GM19397 (cell line): Measurements from ENCODE around the gene SPATS2L.
"Not testable (repeated sequence)": the region's sequence is repeated elsewhere in the genome, so short reads cannot be mapped to it uniquely, and the experiment has no call there.

Experiments
- ATAC-seq: cut with Tn5 transposase; IDR thresholded peaks from one replicate; pipeline ENCODE4 v1.9.1; 2021; ENCODE audit warnings: mild to moderate bottlenecking, moderate library complexity; ENCODE audit not compliant: unreplicated experiment

SPATS2L gene

GRCh38 chr2:200319548-200320337 lies 13.2 kb downstream of the SPATS2L start:
- no peak for ATAC-seq

GRCh38 chr2:200320344-200320743 lies 13.9 kb downstream of the SPATS2L start:
- no peak for ATAC-seq

GRCh38 chr2:200320991-200321390 lies 14.5 kb downstream of the SPATS2L start:
- ATAC-seq: no peak

GRCh38 chr2:200321780-200322534 lies 15.5 kb downstream of the SPATS2L start:
- no peak for ATAC-seq

- no peak for ATAC-seq
Observed at GRCh38 chr2:200322607-200323006, 16.1 kb downstream of the SPATS2L start.

GRCh38 chr2:200324362-200324761 lies 17.9 kb downstream of the SPATS2L start:
- no peak for ATAC-seq

GRCh38 chr2:200329384-200329783 lies 22.9 kb downstream of the SPATS2L start:
- no peak for ATAC-seq

- no peak for ATAC-seq
Observed at GRCh38 chr2:200329798-200330197, 23.3 kb downstream of the SPATS2L start.

- no peak for ATAC-seq
Observed at GRCh38 chr2:200330351-200331060, 24.0 kb downstream of the SPATS2L start.

- no peak for ATAC-seq
Observed at GRCh38 chr2:200331061-200331400, 24.5 kb downstream of the SPATS2L start.

- no peak for ATAC-seq
Observed at GRCh38 chr2:200335657-200336056, 29.2 kb downstream of the SPATS2L start.

GRCh38 chr2:200336980-200337615 lies 30.6 kb downstream of the SPATS2L start:
- no peak for ATAC-seq

GRCh38 chr2:200337621-200338020 lies 31.1 kb downstream of the SPATS2L start:
- ATAC-seq: no peak

GRCh38 chr2:200338692-200339091 lies 32.2 kb downstream of the SPATS2L start:
- ATAC-seq: no peak

GRCh38 chr2:200340508-200341224 lies 34.2 kb downstream of the SPATS2L start:
- no peak for ATAC-seq

GRCh38 chr2:200341376-200341775 lies 34.9 kb downstream of the SPATS2L start:
- ATAC-seq: no peak

- no peak for ATAC-seq
Observed at GRCh38 chr2:200342235-200342634, 35.7 kb downstream of the SPATS2L start.

GRCh38 chr2:200342654-200343053 lies 36.2 kb downstream of the SPATS2L start:
- ATAC-seq: no peak

- ATAC-seq: not testable (repeated sequence)
Observed at GRCh38 chr2:200344202-200344601, 37.7 kb downstream of the SPATS2L start.

GRCh38 chr2:200345975-200346374 lies 39.5 kb downstream of the SPATS2L start:
- ATAC-seq: no peak

GRCh38 chr2:200347301-200347700 lies 40.8 kb downstream of the SPATS2L start:
- no peak for ATAC-seq
